ENCODE results near the gene MEX3D.

DNA sequence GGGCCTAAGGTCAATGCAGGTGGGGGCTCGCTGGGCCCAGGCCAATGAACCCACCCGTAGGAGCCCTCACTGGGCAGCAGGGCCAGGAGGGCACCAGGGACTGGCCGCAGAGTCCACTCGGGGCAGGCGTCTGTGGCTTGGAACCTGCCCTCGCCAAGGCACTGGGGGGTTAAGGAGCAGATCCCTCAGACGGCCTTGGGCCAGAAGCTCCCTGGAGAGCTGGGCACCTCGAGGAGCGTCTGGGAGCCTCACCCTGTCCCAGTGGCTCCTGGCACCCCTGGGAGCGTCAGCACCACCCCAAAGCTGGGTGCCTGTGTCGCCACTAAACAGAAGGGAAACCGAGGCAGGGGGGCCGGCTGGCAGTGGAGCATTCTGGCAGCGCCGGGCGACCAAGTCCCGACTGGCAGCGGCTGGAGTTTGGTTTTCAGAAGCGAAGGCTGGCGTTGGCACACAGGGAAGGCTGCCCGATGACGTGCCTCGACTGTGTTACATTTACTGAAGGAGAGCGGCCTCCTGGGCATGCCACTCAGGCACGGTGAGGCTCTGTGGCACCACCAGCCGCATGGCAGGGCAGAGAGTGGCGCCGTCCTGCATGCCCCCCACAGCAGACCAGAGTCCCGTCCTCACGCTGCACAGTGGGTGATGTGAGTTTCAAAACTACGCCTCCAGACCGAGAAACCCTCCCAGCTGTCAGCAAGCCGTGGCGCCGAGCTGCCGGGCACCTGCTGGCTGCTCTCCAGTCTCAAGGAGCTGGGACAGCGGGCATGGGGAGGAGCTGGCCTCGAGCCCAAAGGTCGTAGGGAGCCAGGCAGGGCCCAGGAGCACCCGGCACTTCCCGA lies 9.2 kb upstream of the MEX3D start:
- TF ChIP-seq, protein P1, sequence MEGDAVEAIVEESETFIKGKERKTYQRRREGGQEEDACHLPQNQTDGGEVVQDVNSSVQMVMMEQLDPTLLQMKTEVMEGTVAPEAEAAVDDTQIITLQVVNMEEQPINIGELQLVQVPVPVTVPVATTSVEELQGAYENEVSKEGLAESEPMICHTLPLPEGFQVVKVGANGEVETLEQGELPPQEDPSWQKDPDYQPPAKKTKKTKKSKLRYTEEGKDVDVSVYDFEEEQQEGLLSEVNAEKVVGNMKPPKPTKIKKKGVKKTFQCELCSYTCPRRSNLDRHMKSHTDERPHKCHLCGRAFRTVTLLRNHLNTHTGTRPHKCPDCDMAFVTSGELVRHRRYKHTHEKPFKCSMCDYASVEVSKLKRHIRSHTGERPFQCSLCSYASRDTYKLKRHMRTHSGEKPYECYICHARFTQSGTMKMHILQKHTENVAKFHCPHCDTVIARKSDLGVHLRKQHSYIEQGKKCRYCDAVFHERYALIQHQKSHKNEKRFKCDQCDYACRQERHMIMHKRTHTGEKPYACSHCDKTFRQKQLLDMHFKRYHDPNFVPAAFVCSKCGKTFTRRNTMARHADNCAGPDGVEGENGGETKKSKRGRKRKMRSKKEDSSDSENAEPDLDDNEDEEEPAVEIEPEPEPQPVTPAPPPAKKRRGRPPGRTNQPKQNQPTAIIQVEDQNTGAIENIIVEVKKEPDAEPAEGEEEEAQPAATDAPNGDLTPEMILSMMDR (conservative IDR thresholded peaks at IDR 0.05; ENCODE audit: low read depth, low read length), result no peak
- TF ChIP-seq EZH2 (IDR thresholded peaks at IDR 0.05; ENCODE audit: low read length, unreplicated experiment) (no peak), EZH2phosphoT487 (IDR thresholded peaks at IDR 0.05; ENCODE audit: borderline replicate concordance, low read length) (no peak)

Data from PC-3 (cell line).